OCI-LY3 (cell line): ENCODE data around the gene PALLD.
"Not testable (repeated sequence)": the region's sequence is repeated elsewhere in the genome, so short reads cannot be mapped to it uniquely, and the experiment has no call there.

Source experiments
- H2AFZ ChIP-seq: fragments of 200-600, 300-600 bp; shearing (Covaris generic); 2 replicates; pipeline ENCODE4 v1.6.0; 2014; ENCODE audit warnings: antibody characterized with exemption, low read depth, low read length
- H3K27ac ChIP-seq: fragments of 200-600, 300-600 bp; sonication (generic); 2 replicates; pipeline ENCODE4 v1.5.1; 2014; ENCODE audit warnings: mild to moderate bottlenecking, low read length, moderate library complexity, mixed read lengths
- H3K27me3 ChIP-seq: fragments of 200-600, 300-600 bp; sonication (generic); 2 replicates; pipeline ENCODE4 v1.6.1; 2014; ENCODE audit warnings: low read depth, low read length, mixed read lengths
- H3K36me3 ChIP-seq: fragments of 200-600, 300-600 bp; sonication (generic); replicated peaks from 2 replicates; pipeline ENCODE3; 2014; ENCODE audit warnings: low read depth, low read length, mixed read lengths
- H3K4me1 ChIP-seq: fragments of 300-600, 200-600 bp; sonication (generic); 2 replicates; pipeline ENCODE4 v1.6.1; 2014; ENCODE audit warnings: low read length, mixed read lengths
- H3K4me2 ChIP-seq: fragments of 200-600, 300-600 bp; sonication (generic); 2 replicates; pipeline ENCODE4 v1.6.1; 2014; ENCODE audit warnings: low read length, mixed read lengths
- H3K4me3 ChIP-seq: fragments of 300-600, 200-600 bp; sonication (generic); 2 replicates; pipeline ENCODE4 v1.5.1; 2014; ENCODE audit warnings: antibody characterized with exemption, mild to moderate bottlenecking, low read length, moderate library complexity
- H3K79me2 ChIP-seq: fragments of 300-600, 200-600 bp; shearing (Covaris generic); 2 replicates; pipeline ENCODE4 v1.6.1; 2014; ENCODE audit warnings: mild to moderate bottlenecking, low read length, mixed read lengths
- H3K9ac ChIP-seq: fragments of 300-600, 200-600 bp; shearing (Covaris generic); 2 replicates; pipeline ENCODE4 v1.6.0; 2014; ENCODE audit warnings: mild to moderate bottlenecking, low read length, moderate library complexity
- H3K9me3 ChIP-seq: fragments of 200-600, 300-600 bp; shearing (Covaris generic); 2 replicates; pipeline ENCODE4 v1.6.1; 2014; ENCODE audit warnings: low read length, mixed read lengths; ENCODE audit not compliant: insufficient read depth
- H4K20me1 ChIP-seq: fragments of 200-600, 300-600 bp; sonication (generic); 2 replicates; pipeline ENCODE4 v1.6.1; 2016; ENCODE audit warnings: low read length, mixed read lengths; ENCODE audit not compliant: insufficient read depth
- EZH2phosphoT487 ChIP-seq: fragments of 200-600 bp; shearing (Covaris generic); IDR thresholded peaks from 2 replicates; pipeline ENCODE4 v1.6.1; 2018; ENCODE audit warnings: antibody characterized with exemption, mixed run types, low read depth
- TF ChIP-seq, protein P1 (sequence below): fragments of 200-600, 300-600 bp; sonication (generic); IDR thresholded peaks from 2 replicates; pipeline ENCODE4 v1.5.1; 2014; ENCODE audit warnings: antibody characterized with exemption, low read length, low read depth

Gene PALLD

DNA sequence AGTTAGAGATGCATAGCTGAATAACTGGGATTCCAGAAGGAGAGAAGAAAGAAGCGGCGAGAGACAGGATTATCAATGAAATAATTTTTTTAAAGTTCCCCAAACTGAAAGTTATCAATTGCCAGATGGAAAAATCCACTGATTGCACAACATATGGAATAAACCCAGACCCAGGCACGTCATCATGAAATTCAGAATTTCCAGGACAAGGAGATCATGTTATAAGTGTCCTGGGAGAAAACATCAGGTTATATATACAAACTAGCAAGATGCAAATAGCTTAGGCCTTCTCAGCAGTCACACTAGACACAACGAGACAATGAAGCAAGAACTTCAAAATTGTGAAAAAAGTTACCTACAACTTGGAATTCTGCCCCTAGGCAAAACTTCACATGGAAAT is 200.0 kb downstream of the PALLD start:
- H3K9me3 ChIP-seq, result no peaks in the 10 kb centered on the region
- H3K4me2 ChIP-seq, result no peak overlapping the region
- no peak overlapping the region for H3K27ac ChIP-seq
- no peaks in the 10 kb centered on the region for H3K4me1 ChIP-seq
- H3K27me3 ChIP-seq, result peaks cover 12% of the 10 kb centered on the region
- no peak overlapping the region for H3K4me3 ChIP-seq
- no peaks in the 10 kb centered on the region for H3K79me2 ChIP-seq
- TF ChIP-seq, protein P1, sequence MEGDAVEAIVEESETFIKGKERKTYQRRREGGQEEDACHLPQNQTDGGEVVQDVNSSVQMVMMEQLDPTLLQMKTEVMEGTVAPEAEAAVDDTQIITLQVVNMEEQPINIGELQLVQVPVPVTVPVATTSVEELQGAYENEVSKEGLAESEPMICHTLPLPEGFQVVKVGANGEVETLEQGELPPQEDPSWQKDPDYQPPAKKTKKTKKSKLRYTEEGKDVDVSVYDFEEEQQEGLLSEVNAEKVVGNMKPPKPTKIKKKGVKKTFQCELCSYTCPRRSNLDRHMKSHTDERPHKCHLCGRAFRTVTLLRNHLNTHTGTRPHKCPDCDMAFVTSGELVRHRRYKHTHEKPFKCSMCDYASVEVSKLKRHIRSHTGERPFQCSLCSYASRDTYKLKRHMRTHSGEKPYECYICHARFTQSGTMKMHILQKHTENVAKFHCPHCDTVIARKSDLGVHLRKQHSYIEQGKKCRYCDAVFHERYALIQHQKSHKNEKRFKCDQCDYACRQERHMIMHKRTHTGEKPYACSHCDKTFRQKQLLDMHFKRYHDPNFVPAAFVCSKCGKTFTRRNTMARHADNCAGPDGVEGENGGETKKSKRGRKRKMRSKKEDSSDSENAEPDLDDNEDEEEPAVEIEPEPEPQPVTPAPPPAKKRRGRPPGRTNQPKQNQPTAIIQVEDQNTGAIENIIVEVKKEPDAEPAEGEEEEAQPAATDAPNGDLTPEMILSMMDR, result no peak
- TF ChIP-seq EZH2phosphoT487, result no peak
- no peak overlapping the region for H3K9ac ChIP-seq
- no peaks in the 10 kb centered on the region for H3K36me3 ChIP-seq
- H2AFZ ChIP-seq, result no peak overlapping the region
- no peaks in the 10 kb centered on the region for H4K20me1 ChIP-seq

DNA sequence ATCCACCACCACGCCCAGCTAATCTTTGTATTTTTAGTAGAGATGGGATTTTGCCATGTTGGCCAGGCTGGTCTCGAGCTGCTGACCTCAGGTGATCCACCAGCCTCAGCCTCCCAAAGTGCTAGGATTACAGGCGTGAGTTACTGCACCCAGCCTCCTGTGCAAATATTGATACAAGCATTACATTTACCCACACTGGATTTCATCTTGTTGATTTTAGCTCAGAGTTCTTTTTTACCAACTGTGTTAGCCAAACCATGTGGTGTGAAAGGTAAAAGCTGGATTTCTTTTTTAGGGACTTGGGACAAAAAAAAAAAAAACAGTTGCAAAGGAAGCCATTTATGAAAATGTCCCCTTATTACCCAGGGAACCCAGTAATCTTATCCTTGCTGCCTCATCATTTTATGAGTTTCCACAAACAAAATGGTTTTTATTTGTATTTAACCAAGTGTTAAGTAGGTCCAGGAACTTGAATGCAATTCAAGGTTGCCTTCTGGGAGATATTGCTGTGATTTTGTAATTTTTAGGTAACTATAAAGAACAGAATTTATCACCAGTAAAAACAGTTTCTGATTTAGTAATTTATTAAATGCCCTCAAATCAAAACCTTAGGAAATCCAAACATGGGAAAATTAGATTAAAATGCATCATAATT is 202.5 kb downstream of the PALLD start:
- Histone ChIP-seq H4K20me1 (no peaks in the 10 kb centered on the region), H3K9me3 (no peaks in the 10 kb centered on the region), H3K4me2 (no peak overlapping the region), H3K4me3 (no peak overlapping the region), H3K79me2 (no peaks in the 10 kb centered on the region), H2AFZ (no peak overlapping the region), H3K27me3 (peaks cover 9% of the 10 kb centered on the region), H3K36me3 (no peaks in the 10 kb centered on the region), H3K27ac (no peak overlapping the region), H3K9ac (no peak overlapping the region), H3K4me1 (no peaks in the 10 kb centered on the region)
- TF ChIP-seq EZH2phosphoT487, result no peak
- TF ChIP-seq, protein P1, result no peak

DNA sequence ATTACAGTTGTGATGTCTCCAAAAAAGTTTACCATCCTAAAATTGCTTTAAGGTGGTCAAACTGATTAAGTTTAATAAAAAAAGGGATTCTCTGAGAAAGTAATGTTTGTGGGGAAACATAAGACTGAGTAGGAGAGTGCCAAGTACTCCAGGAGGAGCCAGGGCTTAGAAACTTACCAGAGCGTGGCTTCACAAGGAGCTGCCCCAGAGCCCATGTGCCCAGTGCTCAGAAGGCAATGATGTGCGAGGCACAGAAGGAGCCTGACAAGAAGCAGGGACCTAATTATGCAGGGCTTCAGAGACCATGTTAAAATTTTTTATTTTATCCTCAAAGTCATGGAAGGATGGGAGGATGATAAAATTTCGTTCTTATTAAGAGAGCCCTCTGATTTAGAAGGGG is 204.2 kb downstream of the PALLD start:
- H3K27ac ChIP-seq, result no peak overlapping the region
- H3K4me1 ChIP-seq, result no peaks in the 10 kb centered on the region
- no peak overlapping the region for H3K4me3 ChIP-seq
- no peaks in the 10 kb centered on the region for H4K20me1 ChIP-seq
- H2AFZ ChIP-seq, result no peak overlapping the region
- H3K36me3 ChIP-seq, result no peaks in the 10 kb centered on the region
- no peaks in the 10 kb centered on the region for H3K79me2 ChIP-seq
- H3K9me3 ChIP-seq, result no peaks in the 10 kb centered on the region
- no peak overlapping the region for H3K9ac ChIP-seq
- H3K27me3 ChIP-seq, result peaks cover 9% of the 10 kb centered on the region
- no peak for TF ChIP-seq EZH2phosphoT487
- TF ChIP-seq, protein P1, result no peak
- no peak overlapping the region for H3K4me2 ChIP-seq

DNA sequence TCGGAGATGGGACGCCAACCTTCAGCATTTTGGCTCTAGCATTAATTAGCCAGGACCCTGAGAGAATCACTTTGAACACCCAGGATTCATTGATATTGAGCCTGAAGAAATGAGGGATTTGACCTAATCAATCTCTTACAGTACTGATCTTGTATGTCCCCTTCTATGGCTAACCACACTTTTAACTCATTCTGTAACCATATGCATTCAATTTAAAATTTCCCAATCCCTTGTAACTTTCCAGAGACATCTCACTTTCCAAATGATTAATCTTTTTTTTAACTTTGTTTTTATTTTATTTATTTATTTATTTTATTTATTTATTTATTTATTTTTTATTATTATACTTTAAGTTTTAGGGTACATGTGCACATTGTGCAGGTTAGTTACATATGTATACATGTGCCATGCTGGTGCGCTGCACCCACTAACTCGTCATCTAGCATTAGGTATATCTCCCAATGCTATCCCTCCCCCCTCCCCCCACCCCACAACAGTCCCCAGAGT is 205.8 kb downstream of the PALLD start:
- not testable (repeated sequence) for H3K4me1 ChIP-seq, H3K27ac ChIP-seq, H3K4me2 ChIP-seq, H3K36me3 ChIP-seq, H3K79me2 ChIP-seq, H3K4me3 ChIP-seq, H3K9me3 ChIP-seq, H2AFZ ChIP-seq, H4K20me1 ChIP-seq, H3K9ac ChIP-seq
- H3K27me3 ChIP-seq, result peaks cover 14% of the 10 kb centered on the region
